Stimulated activated CD4-positive, alpha-beta T cell treated with anti-CD3 and anti-CD28 coated beads, TNF-alpha, amount 100 ng/mL, for 1 hour (primary cell): ENCODE data around the gene ART4.
A peak's percentile ranks its signal among the peaks of the same experiment; 100 is the strongest.

Experiments
- DNase-seq, 3 donors: peaks; one replicate each; pipeline ENCODE4 v3.0.0-alpha.2; 2020; ENCODE audit warnings: low read depth in 3 of 3, low spot score in 1 of 3

Gene ART4

DNA sequence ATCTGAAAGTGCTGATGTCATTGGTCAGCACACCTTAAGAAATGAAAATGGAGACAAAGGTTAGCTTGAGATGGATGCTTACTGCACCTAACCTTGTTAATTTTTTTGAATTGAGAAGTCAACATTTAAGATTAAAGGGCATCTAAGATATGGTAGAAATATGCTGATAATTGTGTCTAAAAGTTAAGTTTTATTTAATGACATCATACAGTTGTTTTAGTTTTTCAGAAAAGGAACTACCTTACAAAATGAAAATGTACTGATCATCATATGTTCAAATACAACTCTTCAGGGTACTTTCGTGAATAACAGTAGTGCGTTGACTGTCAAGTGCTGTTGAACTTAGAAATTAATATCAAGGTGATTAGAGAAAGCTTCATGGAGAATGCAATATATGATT, 31.8 kb downstream of the ART4 start:
- DNase-seq, result no peak

DNA sequence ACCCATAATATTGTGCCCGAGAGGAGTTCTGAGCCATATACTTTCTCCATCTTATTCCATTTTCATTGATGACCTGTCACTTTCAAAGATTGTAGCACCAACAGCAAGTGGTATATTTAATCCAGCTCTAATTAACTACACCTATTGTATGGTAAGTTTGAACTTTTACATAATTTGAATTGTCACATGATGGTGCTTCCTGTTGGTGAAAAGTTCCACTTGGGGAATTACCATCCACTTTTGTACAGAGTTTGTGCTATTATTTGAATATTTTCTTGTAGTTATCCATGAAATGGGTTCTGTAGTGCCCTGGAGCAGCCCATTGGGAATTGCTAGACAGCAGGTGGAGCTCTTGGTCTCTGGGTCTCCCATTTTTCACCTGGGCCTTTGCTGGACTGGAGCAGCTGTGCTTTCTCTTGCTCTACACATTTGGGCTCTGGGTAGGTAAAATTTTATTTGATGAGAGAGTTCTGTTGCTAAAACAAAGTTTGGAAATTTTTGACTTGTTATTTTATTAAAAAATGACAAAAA, 32.3 kb downstream of the ART4 start:
- DNase-seq, result no peak

DNA sequence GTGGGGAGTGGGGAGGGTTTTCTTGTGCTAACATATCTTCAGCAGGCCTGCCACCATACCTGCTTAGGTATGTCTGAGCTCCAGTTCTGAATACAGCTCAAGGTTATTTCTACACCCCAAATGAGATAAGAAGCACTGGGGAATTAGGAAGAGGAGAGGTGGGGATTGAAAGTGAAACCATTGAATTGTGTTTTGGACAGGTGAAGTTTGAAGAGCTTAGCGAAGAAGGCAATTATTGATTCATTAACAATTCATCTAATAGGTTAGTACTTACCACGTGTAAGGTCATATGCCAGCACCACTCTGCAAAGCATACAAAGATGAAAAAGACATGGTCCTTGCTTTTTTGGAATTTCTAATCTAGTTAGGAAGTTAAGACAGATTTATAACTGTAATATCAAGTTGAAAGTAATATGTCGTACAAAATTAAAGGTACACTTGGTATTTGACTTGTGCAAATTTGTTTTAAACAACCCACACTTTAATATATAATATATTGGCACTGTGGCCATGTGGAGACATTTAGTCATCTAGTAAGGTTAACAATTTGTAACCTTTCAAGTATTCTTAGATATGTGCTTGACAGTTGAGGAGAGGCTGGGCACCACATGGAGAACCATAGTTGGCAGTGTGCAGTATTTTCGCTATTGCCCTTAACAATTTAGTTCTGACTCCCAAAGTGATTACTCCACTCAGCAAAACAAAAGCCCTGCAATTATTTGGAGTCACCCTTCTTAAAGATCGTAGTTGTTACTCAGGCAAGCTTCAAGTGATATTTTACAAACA, 33.0 kb downstream of the ART4 start:
- DNase-seq, result no peak

DNA sequence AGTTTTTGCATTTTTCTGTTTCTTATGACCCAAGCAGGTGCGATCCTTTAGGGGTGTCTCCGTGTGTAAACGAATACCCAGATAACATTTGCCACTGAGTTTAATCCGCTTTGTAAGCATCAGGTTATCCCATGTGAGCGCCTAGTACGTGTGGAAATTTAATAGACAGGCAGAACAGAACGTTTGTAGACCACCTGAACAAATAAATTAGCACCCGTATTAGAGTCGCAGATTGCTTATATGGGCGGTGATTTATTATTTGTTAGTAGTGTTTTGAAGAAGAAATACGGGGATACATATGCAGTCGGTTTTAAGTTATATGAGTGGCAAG, 39.5 kb downstream of the ART4 start:
- DNase-seq, result no peak

DNA sequence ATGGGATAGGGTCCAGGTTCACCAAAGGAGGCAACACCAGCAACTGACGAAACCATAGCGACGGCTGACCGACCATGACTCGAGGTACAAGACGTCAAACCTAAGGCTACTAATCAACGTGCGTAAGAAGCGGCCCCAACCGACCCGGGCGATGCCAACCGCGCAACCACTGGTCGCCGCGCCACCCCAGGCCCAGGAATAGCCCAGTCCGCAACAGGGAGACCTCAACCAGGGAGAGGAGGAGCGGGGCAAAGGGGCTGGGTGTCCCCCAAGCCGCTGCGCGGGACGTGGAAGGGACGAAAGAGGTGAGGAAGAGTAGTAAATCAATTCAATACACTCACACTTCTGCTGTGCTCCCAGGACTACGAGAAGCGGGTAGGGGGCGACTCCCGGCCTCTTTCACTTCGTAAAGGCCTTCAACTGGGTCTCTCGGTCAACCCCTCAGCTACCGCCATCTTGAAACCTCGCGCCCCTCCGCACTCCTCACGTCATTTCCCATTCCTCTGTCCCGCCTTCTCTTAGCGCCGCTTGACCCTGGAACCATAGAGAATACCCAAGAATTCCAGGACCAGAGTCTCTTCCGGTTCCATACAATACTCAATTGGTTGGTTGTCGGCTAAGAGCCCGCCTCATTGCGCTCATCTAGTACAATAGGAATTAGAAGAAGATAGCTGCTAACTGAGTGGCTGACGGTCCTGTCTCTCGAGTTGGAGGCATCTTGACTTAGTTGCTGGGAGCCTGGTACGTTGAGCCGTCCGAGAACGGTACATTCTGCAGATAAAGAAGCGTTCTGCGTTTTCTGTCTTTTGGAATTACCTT, 40.1 kb downstream of the ART4 start, which contains the start of the genes C12orf60 and WBP11:
Gene C12orf60, plus strand, starts transcription at position 660 of the 819 bp plus-strand sequence. CDS start 19,266 bp downstream, outside the sequence.
Gene WBP11, minus strand, starts transcription at position 468 of the 819 bp plus-strand sequence. CDS start 2,095 bp downstream, outside the sequence.
- peak; percentile 60 to 71 (median 69) for DNase-seq

DNA sequence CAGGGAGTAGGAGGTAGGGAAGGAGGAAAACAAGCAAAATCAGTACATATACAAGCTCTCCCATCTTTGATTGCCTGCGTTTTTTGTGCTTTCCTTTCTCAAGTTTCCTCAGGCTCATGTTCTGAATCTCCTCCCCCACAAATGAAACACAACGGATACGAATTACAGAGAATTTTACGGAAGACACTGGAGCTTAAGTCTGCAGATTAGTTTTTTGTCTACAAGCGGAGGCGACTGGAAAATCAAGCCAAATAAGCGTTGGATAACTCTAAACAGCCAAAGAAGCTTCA, 40.7 kb downstream of the ART4 start:
- no peak for DNase-seq

DNA sequence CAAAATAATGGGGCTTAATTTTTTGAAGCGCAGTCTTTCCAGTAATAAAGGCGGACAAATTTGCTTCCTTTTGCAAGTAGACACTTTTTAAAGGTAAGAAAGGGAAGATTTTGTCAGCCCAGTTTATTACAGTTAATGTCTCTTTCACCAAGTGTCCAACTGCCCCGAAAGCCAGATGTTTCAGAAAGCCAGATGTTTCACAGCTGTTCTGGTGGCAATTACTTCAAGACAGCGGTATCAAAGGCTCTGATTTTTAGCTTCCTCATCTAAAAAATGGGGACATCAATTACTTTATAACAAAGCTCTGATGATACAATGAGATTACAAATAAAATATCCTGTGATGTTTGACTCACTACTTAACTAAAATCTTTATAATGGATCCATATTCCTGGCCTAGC, 41.1 kb downstream of the ART4 start:
- no peak for DNase-seq

DNA sequence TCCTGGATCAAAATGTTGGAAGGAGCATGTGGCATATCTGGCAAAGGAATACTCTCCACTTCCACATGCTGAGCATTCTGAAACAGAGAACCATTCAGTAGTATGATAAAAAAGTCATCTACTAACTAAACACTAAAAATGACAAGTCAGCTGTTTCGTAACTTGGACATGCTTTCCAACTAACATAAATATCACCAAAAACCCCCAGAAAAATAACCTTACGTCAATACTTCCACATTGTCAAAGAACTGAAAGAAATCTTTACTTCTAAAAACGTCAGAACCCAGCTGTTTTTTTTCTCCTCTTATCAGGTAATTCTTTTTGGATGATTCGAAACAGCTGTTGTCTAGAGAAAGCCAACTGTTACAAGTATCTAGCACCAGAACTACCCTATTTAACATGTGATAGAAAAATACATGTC, 48.3 kb downstream of the ART4 start:
- DNase-seq, result no peak

DNA sequence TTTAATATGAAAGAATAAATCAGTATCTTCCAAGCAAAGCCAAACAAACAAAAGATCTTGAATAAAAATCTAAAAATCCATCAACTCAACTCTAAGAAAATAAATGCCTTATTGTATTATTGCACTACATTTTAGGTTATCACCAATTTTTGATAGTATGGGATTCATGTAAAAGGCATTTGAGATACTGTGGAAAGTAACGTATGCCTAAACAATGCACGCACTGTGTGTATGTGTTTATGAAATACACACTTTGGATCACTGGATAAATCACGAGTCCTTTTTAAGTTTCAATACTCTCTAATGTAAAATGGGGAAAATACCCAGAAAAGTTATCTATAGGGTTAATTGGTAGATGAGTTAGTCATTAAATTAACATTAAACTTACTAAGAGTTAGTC, 57.8 kb downstream of the ART4 start:
- DNase-seq, result no peak

DNA sequence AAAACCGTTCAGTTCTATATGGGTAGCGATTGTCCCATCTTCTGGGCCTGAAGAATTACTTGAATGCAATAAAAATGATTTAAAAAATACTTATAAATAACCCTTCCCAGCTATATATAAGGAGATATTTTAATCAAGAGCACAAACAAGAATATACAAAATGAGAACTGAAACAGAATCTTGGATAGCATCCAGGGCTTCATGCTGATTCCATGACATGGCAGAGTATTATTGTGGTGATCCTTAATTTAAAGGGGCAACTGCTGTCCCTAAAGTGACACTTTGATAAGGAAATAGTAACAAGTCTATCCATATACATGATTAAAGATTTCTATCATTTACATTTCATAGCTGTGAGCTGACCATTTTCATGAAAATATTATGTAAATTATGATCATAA, 58.9 kb downstream of the ART4 start:
- DNase-seq, result no peak

DNA sequence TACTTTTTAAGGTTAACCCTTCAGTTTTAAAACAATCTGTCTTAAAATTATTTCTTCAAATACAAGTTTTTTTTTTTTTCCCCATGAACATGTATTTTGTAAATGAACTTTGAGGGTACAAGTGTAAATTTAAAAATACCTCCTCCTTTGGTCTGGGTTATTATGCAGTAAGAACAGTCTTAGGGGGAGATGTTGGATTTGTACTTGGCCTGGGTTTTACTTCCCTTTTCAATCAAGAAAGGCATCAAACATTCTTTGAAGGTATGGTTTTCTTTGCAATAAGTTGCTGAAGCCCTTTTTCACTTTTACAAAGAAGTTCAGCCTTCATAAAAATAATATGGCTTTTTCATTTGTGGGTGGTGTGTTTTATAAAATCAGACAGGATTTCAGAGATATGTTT, 60.6 kb downstream of the ART4 start:
- no peak for DNase-seq

DNA sequence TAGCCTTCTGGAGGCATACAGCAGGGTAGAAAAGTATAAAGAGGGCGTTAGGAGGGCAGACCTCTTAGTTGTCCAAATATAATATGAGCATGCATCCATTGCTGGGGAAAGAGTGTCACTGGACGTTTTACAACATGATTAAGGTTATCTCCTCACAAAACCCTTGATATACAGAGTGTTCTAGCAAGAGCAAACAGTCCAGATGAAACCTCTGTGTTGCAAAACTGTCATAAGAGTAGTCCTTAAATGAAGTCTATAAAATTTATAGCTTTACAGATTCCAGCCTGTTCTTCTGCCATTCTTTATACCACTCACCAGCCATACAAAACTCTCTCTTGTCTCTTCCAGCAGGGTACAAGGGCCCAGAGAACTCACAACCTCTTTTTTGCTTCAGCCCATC, 61.8 kb downstream of the ART4 start:
- DNase-seq, result no peak

DNA sequence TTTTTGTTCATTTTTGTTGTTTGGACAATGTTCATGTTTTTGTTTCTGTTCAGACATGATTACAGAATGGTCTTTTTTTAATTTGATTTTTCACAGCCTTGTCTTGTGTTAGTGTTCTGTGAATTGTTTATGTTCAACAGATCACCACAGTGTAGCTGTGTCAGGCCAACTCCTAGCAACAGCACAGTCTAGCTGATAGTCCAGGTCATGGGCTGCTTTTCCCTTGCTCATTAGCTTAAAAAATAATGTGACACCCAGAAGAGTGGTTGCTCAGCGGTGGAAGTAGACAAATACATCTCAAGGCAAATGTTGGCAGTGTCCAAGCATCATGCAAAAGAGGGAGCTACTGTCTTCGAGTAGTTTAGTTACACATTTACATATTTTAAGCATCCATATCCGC, 62.5 kb downstream of the ART4 start:
- DNase-seq, result no peak

DNA sequence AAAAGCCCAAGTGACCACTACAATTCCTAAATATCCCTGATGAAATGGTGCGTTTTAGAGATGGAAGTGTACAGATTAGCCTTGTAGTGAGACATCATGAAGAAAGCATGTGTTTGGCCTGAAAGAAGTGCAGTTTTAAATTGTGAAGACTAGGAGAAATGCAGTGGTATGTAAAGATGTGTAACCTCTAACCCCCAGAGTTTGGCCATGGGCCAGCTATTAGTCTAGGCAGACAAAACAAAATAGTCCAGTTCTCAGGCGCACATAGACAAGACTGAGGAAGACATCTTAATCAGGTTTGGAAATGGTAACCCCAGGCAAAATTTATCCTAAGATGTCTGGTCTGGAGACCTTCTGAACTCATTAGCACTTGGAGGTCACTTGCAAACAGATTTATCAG, 63.5 kb downstream of the ART4 start:
- DNase-seq, result no peak

DNA sequence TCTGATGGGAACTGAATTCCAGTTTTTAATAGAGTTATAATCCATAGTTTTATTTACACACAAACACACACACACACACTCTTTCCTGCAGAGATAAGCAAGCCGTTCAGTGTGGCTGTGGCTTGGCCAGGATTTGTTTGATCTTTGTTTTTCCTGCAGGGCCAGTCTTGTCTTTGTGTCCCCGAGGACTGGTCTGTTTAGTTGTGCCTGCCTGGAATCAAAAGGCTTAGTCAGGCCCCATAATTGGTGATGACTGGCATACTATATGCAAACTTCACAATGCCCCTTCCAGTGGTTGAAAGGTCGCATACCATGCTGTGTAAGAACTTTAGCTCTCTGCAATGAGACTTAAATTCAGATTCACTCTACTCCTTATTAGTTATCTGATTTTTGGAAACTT, 66.1 kb downstream of the ART4 start:
- no peak for DNase-seq

DNA sequence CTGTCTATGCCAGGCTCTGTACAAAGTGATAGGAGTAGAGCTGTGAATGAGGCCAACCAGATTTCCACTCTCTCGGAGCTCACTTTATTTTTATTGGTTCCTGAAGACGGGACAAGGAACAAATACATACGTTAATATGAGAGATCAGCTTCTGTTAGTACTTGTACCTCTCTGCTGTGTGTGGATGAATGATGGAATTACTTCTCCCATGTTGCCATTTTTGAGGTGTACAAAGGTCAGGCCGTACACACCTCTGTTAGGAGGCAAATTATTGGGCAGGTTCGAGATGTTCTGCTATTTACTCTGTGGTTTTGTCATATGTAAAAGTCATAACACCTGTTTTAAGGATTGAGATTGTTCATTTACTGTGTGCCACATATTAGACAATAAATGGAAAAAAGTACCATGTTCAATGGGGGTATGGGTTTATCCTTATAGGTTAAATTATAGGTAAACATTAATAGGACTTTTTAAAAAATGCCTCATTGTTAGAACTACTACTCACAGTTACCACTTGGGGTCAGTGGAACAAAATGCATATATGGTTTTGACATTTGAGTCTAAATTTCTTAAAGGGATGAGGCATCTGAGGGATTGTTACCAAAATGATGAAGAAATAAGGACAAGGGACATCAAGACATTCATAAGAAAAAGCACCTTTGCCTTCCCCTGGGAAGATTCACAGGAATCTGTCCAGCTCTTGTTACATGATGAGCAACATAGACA, 66.9 kb downstream of the ART4 start:
- no peak for DNase-seq

DNA sequence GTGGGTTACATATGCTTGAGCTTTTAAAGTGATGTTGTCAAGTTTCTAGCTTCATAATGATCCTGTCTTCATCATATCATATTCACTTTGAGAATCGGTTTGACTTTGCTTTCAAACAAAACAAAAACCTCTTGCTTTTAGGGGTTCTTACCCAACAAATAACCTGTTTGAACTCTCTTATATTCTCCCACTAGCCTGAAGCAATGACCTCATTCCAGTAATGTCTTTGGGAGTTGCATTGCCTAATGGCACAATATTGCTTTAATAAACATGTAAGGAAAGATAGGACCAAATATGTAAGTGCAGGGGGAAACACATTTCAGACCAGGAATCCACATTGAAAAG, 67.7 kb downstream of the ART4 start:
- no peak for DNase-seq
